ENCODE measurements around the gene ODF2L. TPM values are rescaled to one million over a fixed set of nuclear protein-coding genes. Genes with fewer than 3 reads are reported as not detected.
"Not testable (repeated sequence)": the region's sequence is repeated elsewhere in the genome, so short reads cannot be mapped to it uniquely, and the experiment has no call there.

The ODF2L gene
- total RNA-seq, 2 donors from 2014 or later: 47.9 to 54.2 TPM

DNA sequence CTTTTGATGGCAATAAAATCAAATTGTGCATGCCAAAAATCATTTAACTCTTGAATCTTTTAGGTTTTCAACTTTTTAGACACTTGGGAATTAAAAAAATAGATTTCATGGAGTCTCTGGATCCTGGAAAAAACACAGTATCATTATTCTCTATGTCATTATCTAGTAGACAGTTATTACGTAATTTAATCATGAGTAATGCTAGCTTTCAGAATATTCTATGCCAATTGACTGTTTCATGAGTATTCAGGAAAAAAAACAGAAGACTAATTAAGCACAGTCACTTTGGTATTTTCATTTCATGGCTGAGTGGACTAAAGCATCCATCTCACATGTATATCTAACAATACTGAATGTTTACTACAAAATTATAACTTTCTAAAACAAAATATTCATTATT is 44.0 kb downstream of the ODF2L start:
- Histone ChIP-seq H3K4me3 (no peak overlapping the region), H3K9me3 (no peaks in the 10 kb centered on the region), H3K27ac (no peak overlapping the region), H3K27me3 (replicated peaks; ENCODE audit: insufficient read depth) (no peaks in the 10 kb centered on the region), H3K36me3 (no peaks in the 10 kb centered on the region), H3K4me1 (replicated peaks) (no peaks in the 10 kb centered on the region)
- TF ChIP-seq, protein P1, sequence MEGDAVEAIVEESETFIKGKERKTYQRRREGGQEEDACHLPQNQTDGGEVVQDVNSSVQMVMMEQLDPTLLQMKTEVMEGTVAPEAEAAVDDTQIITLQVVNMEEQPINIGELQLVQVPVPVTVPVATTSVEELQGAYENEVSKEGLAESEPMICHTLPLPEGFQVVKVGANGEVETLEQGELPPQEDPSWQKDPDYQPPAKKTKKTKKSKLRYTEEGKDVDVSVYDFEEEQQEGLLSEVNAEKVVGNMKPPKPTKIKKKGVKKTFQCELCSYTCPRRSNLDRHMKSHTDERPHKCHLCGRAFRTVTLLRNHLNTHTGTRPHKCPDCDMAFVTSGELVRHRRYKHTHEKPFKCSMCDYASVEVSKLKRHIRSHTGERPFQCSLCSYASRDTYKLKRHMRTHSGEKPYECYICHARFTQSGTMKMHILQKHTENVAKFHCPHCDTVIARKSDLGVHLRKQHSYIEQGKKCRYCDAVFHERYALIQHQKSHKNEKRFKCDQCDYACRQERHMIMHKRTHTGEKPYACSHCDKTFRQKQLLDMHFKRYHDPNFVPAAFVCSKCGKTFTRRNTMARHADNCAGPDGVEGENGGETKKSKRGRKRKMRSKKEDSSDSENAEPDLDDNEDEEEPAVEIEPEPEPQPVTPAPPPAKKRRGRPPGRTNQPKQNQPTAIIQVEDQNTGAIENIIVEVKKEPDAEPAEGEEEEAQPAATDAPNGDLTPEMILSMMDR (IDR thresholded peaks at IDR 0.05): no peak
- TF ChIP-seq POLR2A (IDR thresholded peaks at IDR 0.05) (no peak), POLR2AphosphoS5 (IDR thresholded peaks at IDR 0.05) (no peak)
- intact Hi-C loops (cut with DNase I): no loop called here
- no peak for DNase-seq (ENCODE audit: low spot score)
- 88% methylated on average over 1 of the region's 1 CpG for WGBS

GRCh38 chr1:86350230-86350629 is 45.9 kb downstream of the ODF2L start:
- H3K9me3 ChIP-seq; DNase-seq (ENCODE audit: low spot score); H3K27ac ChIP-seq; H3K4me3 ChIP-seq; H3K4me1 ChIP-seq (replicated peaks); H3K27me3 ChIP-seq (replicated peaks; ENCODE audit: insufficient read depth); H3K36me3 ChIP-seq; intact Hi-C loops (cut with DNase I): not testable (repeated sequence)
- WGBS: 91% methylated on average over 3 of the region's 3 CpGs

- Histone ChIP-seq H3K27ac (no peak overlapping the region), H3K4me3 (no peak overlapping the region), H3K36me3 (no peaks in the 10 kb centered on the region), H3K9me3 (no peaks in the 10 kb centered on the region), H3K4me1 (replicated peaks) (no peaks in the 10 kb centered on the region), H3K27me3 (replicated peaks; ENCODE audit: insufficient read depth) (no peaks in the 10 kb centered on the region)
- intact Hi-C loops (cut with DNase I): no loop called here
- 95% methylated on average over 1 of the region's 1 CpG for WGBS
- DNase-seq (ENCODE audit: low spot score): no peak
- TF ChIP-seq POLR2A (IDR thresholded peaks at IDR 0.05) (no peak), POLR2AphosphoS5 (IDR thresholded peaks at IDR 0.05) (no peak)
- TF ChIP-seq, protein P1 (IDR thresholded peaks at IDR 0.05): no peak
Measured at GRCh38 chr1:86346388-86346787, 49.7 kb downstream of the ODF2L start.

DNA sequence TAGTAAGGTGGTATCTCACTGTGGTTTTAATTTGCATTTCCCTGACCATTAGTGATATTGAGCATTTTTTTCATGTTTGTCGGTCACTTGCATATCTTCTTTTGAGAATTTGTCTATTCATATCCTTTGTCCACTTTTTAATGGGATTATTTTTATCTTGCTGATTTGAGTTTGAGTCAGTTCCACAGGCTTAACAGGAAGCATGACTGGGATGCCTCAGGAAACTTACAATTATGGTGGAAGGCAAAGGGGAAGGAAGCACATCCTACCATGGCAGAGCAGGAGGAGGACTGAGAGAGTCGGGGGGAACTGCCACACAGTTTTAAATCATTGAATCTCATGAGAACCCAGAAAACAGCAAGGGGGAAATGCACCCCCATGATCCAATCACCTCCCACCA is 51.1 kb downstream of the ODF2L start:
- no peak for TF ChIP-seq POLR2AphosphoS5 (IDR thresholded peaks at IDR 0.05)
- TF ChIP-seq, protein P1 (IDR thresholded peaks at IDR 0.05): no peak
- TF ChIP-seq POLR2A (IDR thresholded peaks at IDR 0.05): no peak
- no peaks in the 10 kb centered on the region for H3K27me3 ChIP-seq (replicated peaks; ENCODE audit: insufficient read depth)
- no peaks in the 10 kb centered on the region for H3K4me1 ChIP-seq (replicated peaks)
- H3K36me3 ChIP-seq: no peaks in the 10 kb centered on the region
- no peak overlapping the region for H3K27ac ChIP-seq
- DNase-seq (ENCODE audit: low spot score): no peak
- WGBS: 85% methylated on average over 2 of the region's 2 CpGs
- H3K4me3 ChIP-seq: no peak overlapping the region
- intact Hi-C loops (cut with DNase I): no loop called here
- H3K9me3 ChIP-seq: no peaks in the 10 kb centered on the region

DNA sequence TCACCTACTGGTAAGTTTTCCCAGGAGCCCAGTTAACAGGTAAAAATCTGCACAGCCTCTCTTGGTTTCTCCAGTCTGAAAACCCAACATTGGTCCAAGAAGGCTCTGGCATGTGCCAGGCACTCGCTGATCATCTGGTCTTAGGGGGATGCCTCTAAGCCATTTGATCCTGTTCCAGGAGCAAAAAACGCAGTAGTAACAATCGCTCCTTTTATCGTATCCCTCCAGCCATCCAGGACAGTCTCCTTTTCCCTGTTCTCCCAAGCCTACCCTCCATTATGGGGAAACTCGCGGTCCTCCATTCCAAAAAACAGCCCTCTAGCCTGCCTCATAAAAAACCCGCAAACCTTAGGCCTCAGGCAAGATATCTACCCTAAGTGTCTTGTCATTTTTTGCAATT is 56.2 kb downstream of the ODF2L start:
- TF ChIP-seq, protein P1 (IDR thresholded peaks at IDR 0.05): no peak
- TF ChIP-seq POLR2A (IDR thresholded peaks at IDR 0.05) (no peak), POLR2AphosphoS5 (IDR thresholded peaks at IDR 0.05) (no peak)
- WGBS: 71% methylated on average over 7 of the region's 7 CpGs
- no peaks in the 10 kb centered on the region for H3K36me3 ChIP-seq
- no peaks in the 10 kb centered on the region for H3K27me3 ChIP-seq (replicated peaks; ENCODE audit: insufficient read depth)
- H3K4me1 ChIP-seq (replicated peaks): no peaks in the 10 kb centered on the region
- DNase-seq (ENCODE audit: low spot score): no peak
- no peak overlapping the region for H3K27ac ChIP-seq
- intact Hi-C loops (cut with DNase I): no loop called here
- H3K4me3 ChIP-seq: no peak overlapping the region
- no peaks in the 10 kb centered on the region for H3K9me3 ChIP-seq

Data from prostate gland (tissue), 2 donors.